Central memory CD8-positive, alpha-beta T cell (primary cell): ENCODE data around the gene CFAP65.

Experiments used
- ATAC-seq: fragments of 150-1000 bp; cut with Tn5 transposase; replicated peaks from 2 replicates; pipeline ENCODE4 v1.10.0; 2022; ENCODE audit warnings: mild to moderate bottlenecking, moderate FRiP score, moderate number of reproducible peaks; ENCODE audit not compliant: poor library complexity, severe bottlenecking; ENCODE audit errors: extremely low read depth
- DNase-seq, 2 donors: peaks; one replicate each; pipeline ENCODE4 v3.0.0; 2021; ENCODE audit warnings: low spot score in 2 of 2
- H3K27ac Mint-ChIP-seq: one replicate; pipeline ENCODE4 v1.8.0; 2022; ENCODE audit warnings: low read depth, mild to moderate bottlenecking, moderate library complexity, mixed read lengths
- H3K27me3 Mint-ChIP-seq: one replicate; pipeline ENCODE4 v1.8.0; 2022; ENCODE audit warnings: mixed read lengths
- H3K36me3 Mint-ChIP-seq: one replicate; pipeline ENCODE4 v1.8.0; 2022; ENCODE audit warnings: mild to moderate bottlenecking, moderate library complexity, mixed read lengths; ENCODE audit not compliant: insufficient read depth
- H3K4me1 Mint-ChIP-seq: one replicate; pipeline ENCODE4 v1.8.0; 2022; ENCODE audit warnings: mixed read lengths
- H3K4me3 Mint-ChIP-seq: one replicate; pipeline ENCODE4 v1.8.0; 2022; ENCODE audit warnings: mild to moderate bottlenecking, moderate library complexity, mixed read lengths
- H3K9me3 Mint-ChIP-seq: one replicate; pipeline ENCODE4 v1.8.0; 2022; ENCODE audit warnings: mixed read lengths

CFAP65 gene

GRCh38 chr2:218959141-218959731, 82.1 kb downstream of the CFAP65 start, which contains the start of gene CDK5R2:
Gene CDK5R2 (plus strand): TSS chr2:218959666. CDS start chr2:218959821, 155 bp downstream.
- H3K27ac Mint-ChIP-seq, result no peak within 1 kb of the TSS
- H3K4me3 Mint-ChIP-seq, result peak within 1 kb of the TSS; percentile 67
- peaks cover 89% of the 10 kb centered on the region for H3K27me3 Mint-ChIP-seq
- DNase-seq, result peak in 1 of 2 donors; percentile 51
- ATAC-seq, result peak; percentile 77
- H3K4me1 Mint-ChIP-seq, result peaks cover 20% of the 10 kb centered on the region
- H3K9me3 Mint-ChIP-seq, result no peaks in the 10 kb centered on the region
- peaks cover 3% of the 10 kb centered on the region for H3K36me3 Mint-ChIP-seq

GRCh38 chr2:218958276-218958675, 83.0 kb downstream of the CFAP65 start:
- Mint-ChIP-seq H3K36me3 (peaks cover 3% of the 10 kb centered on the region), H3K4me1 (peaks cover 14% of the 10 kb centered on the region), H3K9me3 (no peaks in the 10 kb centered on the region), H3K27ac (no peak overlapping the region), H3K27me3 (peaks cover 88% of the 10 kb centered on the region), H3K4me3 (peak overlapping the region; percentile 67)
- DNase-seq (no peak), ATAC-seq (no peak)

GRCh38 chr2:218957671-218958070, 83.6 kb downstream of the CFAP65 start:
- Mint-ChIP-seq H3K36me3 (peaks cover 3% of the 10 kb centered on the region), H3K9me3 (no peaks in the 10 kb centered on the region), H3K4me1 (peaks cover 14% of the 10 kb centered on the region), H3K4me3 (peak overlapping the region; percentile 67), H3K27ac (no peak overlapping the region), H3K27me3 (peaks cover 88% of the 10 kb centered on the region)
- DNase-seq, result no peak
- no peak for ATAC-seq

- Mint-ChIP-seq H3K27me3 (peaks cover 84% of the 10 kb centered on the region), H3K36me3 (no peaks in the 10 kb centered on the region), H3K4me1 (peaks cover 9% of the 10 kb centered on the region), H3K4me3 (no peak overlapping the region), H3K27ac (no peak overlapping the region), H3K9me3 (no peaks in the 10 kb centered on the region)
- ATAC-seq (no peak), DNase-seq (no peak)
Measured at GRCh38 chr2:218956039-218956438, 85.3 kb downstream of the CFAP65 start.

GRCh38 chr2:218954541-218955300, 86.6 kb downstream of the CFAP65 start:
- no peak for ATAC-seq
- H3K4me1 Mint-ChIP-seq, result peaks cover 6% of the 10 kb centered on the region
- peaks cover 85% of the 10 kb centered on the region for H3K27me3 Mint-ChIP-seq
- H3K36me3 Mint-ChIP-seq, result no peaks in the 10 kb centered on the region
- no peak overlapping the region for H3K27ac Mint-ChIP-seq
- no peak for DNase-seq
- no peak overlapping the region for H3K4me3 Mint-ChIP-seq
- no peaks in the 10 kb centered on the region for H3K9me3 Mint-ChIP-seq

- DNase-seq, result no peak
- Mint-ChIP-seq H3K36me3 (no peaks in the 10 kb centered on the region), H3K4me3 (no peak overlapping the region), H3K27me3 (peaks cover 82% of the 10 kb centered on the region), H3K9me3 (no peaks in the 10 kb centered on the region), H3K27ac (no peak overlapping the region), H3K4me1 (no peaks in the 10 kb centered on the region)
- ATAC-seq, result no peak
Measured at GRCh38 chr2:218953366-218953954, 87.9 kb downstream of the CFAP65 start.
